HepG2 (cell line): ENCODE measurements around the gene CPEB4. TPM values are rescaled to one million over a fixed set of nuclear protein-coding genes. Genes with fewer than 3 reads are reported as not detected.

ENCODE experiments used
- FOXA3 ChIP-seq: IDR thresholded peaks from 2 replicates; pipeline ENCODE4 v1.6.1; 2016; ENCODE audit warnings: missing genetic modification reagents, missing compliant biosample characterization
- HMG20B ChIP-seq: conservative IDR thresholded peaks from 2 replicates; pipeline ENCODE4 v1.6.1; 2016; ENCODE audit warnings: missing genetic modification reagents, missing compliant biosample characterization
- NCOA2 ChIP-seq: sonication (generic); formaldehyde crosslinking; IDR thresholded peaks from 2 replicates; pipeline ENCODE4 v1.8.0; 2022; ENCODE audit warnings: inconsistent platforms
- RXRB ChIP-seq: IDR thresholded peaks from 2 replicates; pipeline ENCODE4 v1.6.1; 2016; ENCODE audit warnings: borderline replicate concordance, missing genetic modification reagents, missing compliant biosample characterization
- SOX13 ChIP-seq, 3 experiments: fragments of 450-650 bp in 1 of 3; sonication (generic) in 1 of 3; formaldehyde crosslinking in 1 of 3; IDR thresholded peaks in 2 of 3; conservative IDR thresholded peaks in 1 of 3; 2 replicates each; pipeline versions ENCODE4 v1.5.0 to v1.6.1; 2016 to 2020; ENCODE audit warnings: antibody characterized with exemption in 1 of 3, mild to moderate bottlenecking in 1 of 3, missing compliant biosample characterization in 1 of 3, missing genetic modification reagents in 1 of 3, moderate library complexity in 1 of 3
- SOX6 ChIP-seq, 2 experiments: fragments of 450-650 bp in 1 of 2; sonication (generic) in 1 of 2; formaldehyde crosslinking in 1 of 2; IDR thresholded peaks; 2 replicates each; pipeline versions ENCODE4 v1.4.0 to v1.6.1; 2017 to 2020; ENCODE audit warnings: antibody characterized with exemption in 1 of 2, mild to moderate bottlenecking in 1 of 2, missing genetic modification reagents in 1 of 2
- ZKSCAN5 ChIP-seq: sonication (generic); formaldehyde crosslinking; IDR thresholded peaks from 2 replicates; pipeline ENCODE4 v1.5.1; 2020; ENCODE audit warnings: mild to moderate bottlenecking, missing genetic modification reagents
- polyA plus RNA-seq, 8 experiments: library from polyadenylated mRNA; depleted of rRNA in 3 of 8; stranded (reverse) in 7 of 8; unstranded in 1 of 8; fragments of >200 nt; fragmentation: Illumina TruSeq in 4 of 8; extraction: Trizol in 4 of 8; gene quantifications; 2 replicates each; pipeline versions ENCODE4 v1.2.1 to v1.2.3, GENCODE V29; 2011 to 2016; ENCODE audit warnings: low read depth in 4 of 8, missing spikeins in 1 of 8, mixed read lengths in 1 of 8; ENCODE audit not compliant: insufficient read depth in 1 of 8
- total RNA-seq, 5 experiments: library from RNA; depleted of rRNA; stranded (reverse); fragments of >200 nt; fragmentation: Illumina TruSeq; extraction: Trizol; gene quantifications; 2 replicates each; pipeline ENCODE4 v1.2.3, GENCODE V29; 2016; ENCODE audit warnings: low read depth in 1 of 5
- TF ChIP-seq, protein P1 (sequence below): sonication (generic); formaldehyde crosslinking; IDR thresholded peaks from 2 replicates; pipeline ENCODE4 v1.4.0; 2020; ENCODE audit warnings: low read depth, missing genetic modification reagents
- TF ChIP-seq, protein P2 (sequence below): sonication (generic); formaldehyde crosslinking; IDR thresholded peaks from 2 replicates; pipeline ENCODE4 v1.5.0; 2020; ENCODE audit warnings: missing genetic modification reagents, mild to moderate bottlenecking, borderline replicate concordance
- TF ChIP-seq, protein P3 (sequence below), 2 experiments: sonication (generic) in 1 of 2; formaldehyde crosslinking in 1 of 2; IDR thresholded peaks; 2 replicates each; pipeline versions ENCODE4 v1.6.1 to v1.9.0; 2014 to 2022; ENCODE audit warnings: antibody characterized with exemption in 1 of 2, borderline replicate concordance in 1 of 2, inconsistent platforms in 1 of 2, low read depth in 1 of 2, missing genetic modification reagents in 1 of 2
- TF ChIP-seq, protein P4 (sequence below): sonication (generic); formaldehyde crosslinking; IDR thresholded peaks from 2 replicates; pipeline ENCODE4 v1.8.0; 2022; ENCODE audit warnings: mild to moderate bottlenecking, missing genetic modification reagents
- TF ChIP-seq, protein P5 (sequence below): sonication (generic); formaldehyde crosslinking; IDR thresholded peaks from 2 replicates; pipeline ENCODE4 v1.4.0; 2020; ENCODE audit warnings: missing genetic modification reagents, borderline replicate concordance

The CPEB4 gene
- total and polyA plus RNA-seq, 2 of the 13 experiments (the other 11 are each of a cell fraction or from before 2014, with no cell fraction given): 7.7 to 26.7 TPM

DNA sequence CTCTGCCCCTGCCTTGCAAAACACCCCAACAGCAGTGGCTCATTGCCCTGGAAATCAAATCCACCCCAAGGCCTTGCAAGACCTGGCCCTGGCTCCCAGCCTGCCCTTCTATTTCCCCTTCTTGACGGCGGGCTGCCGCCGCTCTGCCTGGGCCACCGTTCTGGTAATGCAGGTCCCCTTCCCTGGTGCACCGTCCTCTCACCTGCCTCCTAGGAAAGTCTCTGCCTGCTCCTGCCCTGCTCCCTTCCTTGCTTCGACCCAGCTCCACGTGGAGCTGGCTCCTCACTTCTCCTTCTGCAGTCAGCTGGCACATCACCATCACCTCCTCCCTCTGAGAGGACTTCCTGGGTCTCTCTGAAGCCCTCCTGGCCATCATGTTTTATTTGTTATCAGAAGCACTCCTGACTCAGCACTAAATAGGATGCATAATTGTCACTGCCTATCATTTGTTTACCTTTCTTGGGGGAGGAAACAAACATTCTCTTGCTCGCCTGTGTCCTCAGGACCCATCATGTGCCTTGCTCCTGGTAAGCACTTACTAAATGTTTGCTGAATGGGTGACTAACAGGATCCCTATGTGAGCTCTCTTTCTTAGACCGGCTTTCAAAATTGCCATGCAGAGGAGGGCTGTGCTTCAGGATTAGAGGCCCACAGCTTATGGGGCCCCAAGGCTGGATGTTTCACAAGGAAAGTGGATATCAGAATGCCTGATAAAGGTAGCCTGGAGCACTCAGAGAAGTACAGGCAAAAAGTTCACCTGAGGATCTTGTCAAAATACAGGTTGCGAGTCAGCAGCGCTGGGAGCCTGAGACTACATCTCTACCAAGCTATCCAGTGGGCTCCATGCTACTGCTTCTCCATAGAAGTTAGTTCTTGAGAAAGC lies 81.3 kb downstream of the CPEB4 start (continued):
- TF ChIP-seq, protein P1, sequence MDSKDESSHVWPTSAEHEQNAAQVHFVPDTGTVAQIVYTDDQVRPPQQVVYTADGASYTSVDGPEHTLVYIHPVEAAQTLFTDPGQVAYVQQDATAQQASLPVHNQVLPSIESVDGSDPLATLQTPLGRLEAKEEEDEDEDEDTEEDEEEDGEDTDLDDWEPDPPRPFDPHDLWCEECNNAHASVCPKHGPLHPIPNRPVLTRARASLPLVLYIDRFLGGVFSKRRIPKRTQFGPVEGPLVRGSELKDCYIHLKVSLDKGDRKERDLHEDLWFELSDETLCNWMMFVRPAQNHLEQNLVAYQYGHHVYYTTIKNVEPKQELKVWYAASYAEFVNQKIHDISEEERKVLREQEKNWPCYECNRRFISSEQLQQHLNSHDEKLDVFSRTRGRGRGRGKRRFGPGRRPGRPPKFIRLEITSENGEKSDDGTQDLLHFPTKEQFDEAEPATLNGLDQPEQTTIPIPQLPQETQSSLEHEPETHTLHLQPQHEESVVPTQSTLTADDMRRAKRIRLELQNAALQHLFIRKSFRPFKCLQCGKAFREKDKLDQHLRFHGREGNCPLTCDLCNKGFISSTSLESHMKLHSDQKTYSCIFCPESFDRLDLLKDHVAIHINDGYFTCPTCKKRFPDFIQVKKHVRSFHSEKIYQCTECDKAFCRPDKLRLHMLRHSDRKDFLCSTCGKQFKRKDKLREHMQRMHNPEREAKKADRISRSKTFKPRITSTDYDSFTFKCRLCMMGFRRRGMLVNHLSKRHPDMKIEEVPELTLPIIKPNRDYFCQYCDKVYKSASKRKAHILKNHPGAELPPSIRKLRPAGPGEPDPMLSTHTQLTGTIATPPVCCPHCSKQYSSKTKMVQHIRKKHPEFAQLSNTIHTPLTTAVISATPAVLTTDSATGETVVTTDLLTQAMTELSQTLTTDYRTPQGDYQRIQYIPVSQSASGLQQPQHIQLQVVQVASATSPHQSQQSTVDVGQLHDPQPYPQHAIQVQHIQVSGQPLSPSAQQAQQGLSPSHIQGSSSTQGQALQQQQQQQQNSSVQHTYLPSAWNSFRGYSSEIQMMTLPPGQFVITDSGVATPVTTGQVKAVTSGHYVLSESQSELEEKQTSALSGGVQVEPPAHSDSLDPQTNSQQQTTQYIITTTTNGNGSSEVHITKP (CRISPR knock-in tag): 0 out of 2 replicates have a peak, but pooled peaks have one; percentile 57
- TF ChIP-seq ZKSCAN5 (CRISPR knock-in tag) (peak; percentile 88), RXRB (CRISPR knock-in tag) (peak; percentile 90), SOX6 (IDR thresholded peaks at IDR 0.05) (no peak), SOX6 (CRISPR knock-in tag; IDR thresholded peaks at IDR 0.05) (peak; percentile 95), HMG20B (CRISPR knock-in tag) (0 out of 2 replicates have a peak, but pooled peaks have one; percentile 32), SOX13 (IDR thresholded peaks at IDR 0.05) (peak; percentile 28; the same call in 1 of the 2 replicates), SOX13 (CRISPR knock-in tag; conservative IDR thresholded peaks at IDR 0.05 in 1 of 2, IDR thresholded peaks at IDR 0.05 in 1 of 2) (peak in 1 of 2 experiments; percentile 88; a peak in 2 of 4 replicates), NCOA2 (CRISPR knock-in tag) (peak; percentile 92), FOXA3 (CRISPR knock-in tag) (peak; percentile 92)
- TF ChIP-seq, protein P2, sequence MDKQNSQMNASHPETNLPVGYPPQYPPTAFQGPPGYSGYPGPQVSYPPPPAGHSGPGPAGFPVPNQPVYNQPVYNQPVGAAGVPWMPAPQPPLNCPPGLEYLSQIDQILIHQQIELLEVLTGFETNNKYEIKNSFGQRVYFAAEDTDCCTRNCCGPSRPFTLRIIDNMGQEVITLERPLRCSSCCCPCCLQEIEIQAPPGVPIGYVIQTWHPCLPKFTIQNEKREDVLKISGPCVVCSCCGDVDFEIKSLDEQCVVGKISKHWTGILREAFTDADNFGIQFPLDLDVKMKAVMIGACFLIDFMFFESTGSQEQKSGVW: no peak
- TF ChIP-seq, protein P3, sequence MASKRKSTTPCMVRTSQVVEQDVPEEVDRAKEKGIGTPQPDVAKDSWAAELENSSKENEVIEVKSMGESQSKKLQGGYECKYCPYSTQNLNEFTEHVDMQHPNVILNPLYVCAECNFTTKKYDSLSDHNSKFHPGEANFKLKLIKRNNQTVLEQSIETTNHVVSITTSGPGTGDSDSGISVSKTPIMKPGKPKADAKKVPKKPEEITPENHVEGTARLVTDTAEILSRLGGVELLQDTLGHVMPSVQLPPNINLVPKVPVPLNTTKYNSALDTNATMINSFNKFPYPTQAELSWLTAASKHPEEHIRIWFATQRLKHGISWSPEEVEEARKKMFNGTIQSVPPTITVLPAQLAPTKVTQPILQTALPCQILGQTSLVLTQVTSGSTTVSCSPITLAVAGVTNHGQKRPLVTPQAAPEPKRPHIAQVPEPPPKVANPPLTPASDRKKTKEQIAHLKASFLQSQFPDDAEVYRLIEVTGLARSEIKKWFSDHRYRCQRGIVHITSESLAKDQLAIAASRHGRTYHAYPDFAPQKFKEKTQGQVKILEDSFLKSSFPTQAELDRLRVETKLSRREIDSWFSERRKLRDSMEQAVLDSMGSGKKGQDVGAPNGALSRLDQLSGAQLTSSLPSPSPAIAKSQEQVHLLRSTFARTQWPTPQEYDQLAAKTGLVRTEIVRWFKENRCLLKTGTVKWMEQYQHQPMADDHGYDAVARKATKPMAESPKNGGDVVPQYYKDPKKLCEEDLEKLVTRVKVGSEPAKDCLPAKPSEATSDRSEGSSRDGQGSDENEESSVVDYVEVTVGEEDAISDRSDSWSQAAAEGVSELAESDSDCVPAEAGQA (IDR thresholded peaks at IDR 0.05; ENCODE audit: low read depth): no peak
- TF ChIP-seq, protein P3 (CRISPR knock-in tag; IDR thresholded peaks at IDR 0.05; ENCODE audit: borderline replicate concordance): no peak
- TF ChIP-seq, protein P4, sequence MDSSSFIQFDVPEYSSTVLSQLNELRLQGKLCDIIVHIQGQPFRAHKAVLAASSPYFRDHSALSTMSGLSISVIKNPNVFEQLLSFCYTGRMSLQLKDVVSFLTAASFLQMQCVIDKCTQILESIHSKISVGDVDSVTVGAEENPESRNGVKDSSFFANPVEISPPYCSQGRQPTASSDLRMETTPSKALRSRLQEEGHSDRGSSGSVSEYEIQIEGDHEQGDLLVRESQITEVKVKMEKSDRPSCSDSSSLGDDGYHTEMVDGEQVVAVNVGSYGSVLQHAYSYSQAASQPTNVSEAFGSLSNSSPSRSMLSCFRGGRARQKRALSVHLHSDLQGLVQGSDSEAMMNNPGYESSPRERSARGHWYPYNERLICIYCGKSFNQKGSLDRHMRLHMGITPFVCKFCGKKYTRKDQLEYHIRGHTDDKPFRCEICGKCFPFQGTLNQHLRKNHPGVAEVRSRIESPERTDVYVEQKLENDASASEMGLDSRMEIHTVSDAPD (CRISPR knock-in tag): no peak
- TF ChIP-seq, protein P5, sequence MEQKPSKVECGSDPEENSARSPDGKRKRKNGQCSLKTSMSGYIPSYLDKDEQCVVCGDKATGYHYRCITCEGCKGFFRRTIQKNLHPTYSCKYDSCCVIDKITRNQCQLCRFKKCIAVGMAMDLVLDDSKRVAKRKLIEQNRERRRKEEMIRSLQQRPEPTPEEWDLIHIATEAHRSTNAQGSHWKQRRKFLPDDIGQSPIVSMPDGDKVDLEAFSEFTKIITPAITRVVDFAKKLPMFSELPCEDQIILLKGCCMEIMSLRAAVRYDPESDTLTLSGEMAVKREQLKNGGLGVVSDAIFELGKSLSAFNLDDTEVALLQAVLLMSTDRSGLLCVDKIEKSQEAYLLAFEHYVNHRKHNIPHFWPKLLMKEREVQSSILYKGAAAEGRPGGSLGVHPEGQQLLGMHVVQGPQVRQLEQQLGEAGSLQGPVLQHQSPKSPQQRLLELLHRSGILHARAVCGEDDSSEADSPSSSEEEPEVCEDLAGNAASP: peak; percentile 85
